ENCODE measurements around the gene TOP2B. TPM values are rescaled to one million over a fixed set of nuclear protein-coding genes. Genes with fewer than 3 reads are reported as not detected.

The TOP2B gene
- total and polyA plus RNA-seq, 9 of the 15 experiments (the other 6 are each of a cell fraction or from before 2014, with no cell fraction given): 45.3 to 186 (median 134) TPM

GRCh38 chr3:25635038-25635437 is 29.7 kb downstream of the TOP2B start:
- FAIRE-seq (no peak), DNase-seq (ENCODE audit: extremely low read depth in 1 of 4, low spot score in 3 of 4) (no peak), ATAC-seq (no peak)
- Histone ChIP-seq H3K9me1 (ENCODE audit: control insufficient read depth, insufficient read depth, low read length) (no peaks in the 10 kb centered on the region), H3K27ac (ENCODE audit: extremely low read depth, low read depth, low read length) (no peak overlapping the region), H3K79me2 (ENCODE audit: control insufficient read depth, insufficient read depth, low read length) (no peaks in the 10 kb centered on the region), H3K36me3 (ENCODE audit: control insufficient read depth, insufficient read depth, low read length) (peaks cover 78% of the 10 kb centered on the region), H3K4me3 (no peak overlapping the region), H2AFZ (ENCODE audit: low read depth, low read length) (no peak overlapping the region), H3K4me1 (replicated peaks in 1 of 2; ENCODE audit: control insufficient read depth in 2 of 2, insufficient read depth in 2 of 2, low read length in 2 of 2) (no peaks in the 10 kb centered on the region), H3K4me2 (ENCODE audit: insufficient read depth, low read length) (no peak overlapping the region), H3K9me3 (replicated peaks; ENCODE audit: control insufficient read depth, insufficient read depth, low read depth, low read length) (no peaks in the 10 kb centered on the region), H3K27me3 (ENCODE audit: control insufficient read depth in 2 of 2, insufficient read depth in 2 of 2, low read length in 2 of 2) (no peaks in the 10 kb centered on the region), H4K20me1 (replicated peaks; ENCODE audit: control insufficient read depth, insufficient read depth, low read length) (no peaks in the 10 kb centered on the region), H3K9ac (ENCODE audit: insufficient read depth in 1 of 2, low read depth in 2 of 2, low read length in 2 of 2) (no peak overlapping the region)
- intact Hi-C loops (cut with micrococcal nuclease): no loop called here
- 93% methylated on average over 3 of the region's 3 CpGs for WGBS (ENCODE audit: insufficient coverage, low coverage, missing lambda C conversion rate)
- ChIA-PET CTCF (ENCODE audit: low intra/inter-chr PET ratio) (no interaction called here), POLR2A (no interaction called here)
- in situ Hi-C loops (cut with MboI): no loop called here
- TF ChIP-seq FOXP1 (CRISPR knock-in tag; IDR thresholded peaks at IDR 0.05) (no peak), TCF7 (IDR thresholded peaks at IDR 0.05; ENCODE audit: borderline replicate concordance) (no peak), ARID3B (CRISPR knock-in tag; IDR thresholded peaks at IDR 0.05; ENCODE audit: borderline replicate concordance) (no peak), ATF2 (CRISPR knock-in tag; IDR thresholded peaks at IDR 0.05) (no peak), HNRNPL (IDR thresholded peaks at IDR 0.05; ENCODE audit: low read depth, low read length) (no peak), RNF2 (IDR thresholded peaks at IDR 0.05) (no peak), PPARD (CRISPR knock-in tag; IDR thresholded peaks at IDR 0.05) (no peak), PRMT5 (CRISPR knock-in tag; IDR thresholded peaks at IDR 0.05) (no peak)
- TF ChIP-seq, protein P1, sequence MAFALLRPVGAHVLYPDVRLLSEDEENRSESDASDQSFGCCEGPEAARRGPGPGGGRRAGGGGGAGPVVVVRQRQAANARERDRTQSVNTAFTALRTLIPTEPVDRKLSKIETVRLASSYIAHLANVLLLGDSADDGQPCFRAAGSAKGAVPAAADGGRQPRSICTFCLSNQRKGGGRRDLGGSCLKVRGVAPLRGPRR (CRISPR knock-in tag; IDR thresholded peaks at IDR 0.05): no peak
- no TSS peak for BruUV-seq (replicated peaks)
